Mammary epithelial cell (primary cell): ENCODE results near the gene NEIL1.

Experiments
- EZH2 ChIP-seq: IDR thresholded peaks from 2 replicates; pipeline ENCODE4 v1.6.1; 2012; ENCODE audit warnings: low read length, inconsistent platforms, borderline replicate concordance
- TF ChIP-seq, protein P1 (sequence below), 2 donors: IDR thresholded peaks in 1 of 2; conservative IDR thresholded peaks in 1 of 2; 2 replicates each; pipeline ENCODE4 v1.5.1; 2011 to 2012; ENCODE audit warnings: inconsistent platforms in 2 of 2, low read length in 2 of 2, mild to moderate bottlenecking in 2 of 2, control low read depth in 1 of 2, low read depth in 1 of 2; ENCODE audit not compliant: insufficient read depth in 1 of 2; ENCODE audit errors: extremely low read depth in 1 of 2

DNA sequence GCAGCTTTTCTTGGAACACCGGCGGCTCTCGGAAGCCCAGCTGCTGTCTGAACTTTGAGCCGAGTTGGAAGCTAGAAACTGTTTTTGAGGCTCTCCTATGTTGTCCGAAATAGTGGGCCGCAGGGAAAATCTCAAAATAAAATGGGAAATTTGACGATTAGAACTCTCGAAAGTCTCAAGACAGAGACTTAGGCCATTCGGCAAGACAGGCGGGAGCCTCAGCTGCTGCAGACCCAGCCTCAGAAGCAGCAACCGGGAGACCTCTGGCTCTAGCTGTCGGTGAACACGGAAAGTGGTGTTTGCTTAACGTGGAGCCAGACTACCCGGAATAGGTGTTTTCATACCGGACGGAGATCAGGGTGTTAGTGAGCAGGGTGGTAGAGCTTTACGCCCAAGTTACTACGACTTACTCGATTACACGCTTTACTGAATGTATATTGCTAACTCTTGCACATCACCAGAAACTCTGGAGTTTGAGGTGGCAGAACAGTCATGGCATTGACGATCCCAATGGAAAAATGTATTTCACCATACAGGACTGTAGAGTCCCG, 21.9 kb downstream of the NEIL1 start:
- TF ChIP-seq, protein P1, sequence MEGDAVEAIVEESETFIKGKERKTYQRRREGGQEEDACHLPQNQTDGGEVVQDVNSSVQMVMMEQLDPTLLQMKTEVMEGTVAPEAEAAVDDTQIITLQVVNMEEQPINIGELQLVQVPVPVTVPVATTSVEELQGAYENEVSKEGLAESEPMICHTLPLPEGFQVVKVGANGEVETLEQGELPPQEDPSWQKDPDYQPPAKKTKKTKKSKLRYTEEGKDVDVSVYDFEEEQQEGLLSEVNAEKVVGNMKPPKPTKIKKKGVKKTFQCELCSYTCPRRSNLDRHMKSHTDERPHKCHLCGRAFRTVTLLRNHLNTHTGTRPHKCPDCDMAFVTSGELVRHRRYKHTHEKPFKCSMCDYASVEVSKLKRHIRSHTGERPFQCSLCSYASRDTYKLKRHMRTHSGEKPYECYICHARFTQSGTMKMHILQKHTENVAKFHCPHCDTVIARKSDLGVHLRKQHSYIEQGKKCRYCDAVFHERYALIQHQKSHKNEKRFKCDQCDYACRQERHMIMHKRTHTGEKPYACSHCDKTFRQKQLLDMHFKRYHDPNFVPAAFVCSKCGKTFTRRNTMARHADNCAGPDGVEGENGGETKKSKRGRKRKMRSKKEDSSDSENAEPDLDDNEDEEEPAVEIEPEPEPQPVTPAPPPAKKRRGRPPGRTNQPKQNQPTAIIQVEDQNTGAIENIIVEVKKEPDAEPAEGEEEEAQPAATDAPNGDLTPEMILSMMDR (conservative IDR thresholded peaks at IDR 0.05 in 1 of 2, IDR thresholded peaks at IDR 0.05 in 1 of 2; ENCODE audit: extremely low read depth in 1 of 2, insufficient read depth in 1 of 2, low read depth in 1 of 2, low read length in 2 of 2): no peak
- TF ChIP-seq EZH2: no peak
